GM21360 (cell line): ENCODE measurements around the gene KMT2D.

ENCODE experiments used
- ATAC-seq: cut with Tn5 transposase; IDR thresholded peaks from one replicate; pipeline ENCODE4 v1.9.1; 2021; ENCODE audit warnings: mild to moderate bottlenecking, moderate library complexity; ENCODE audit not compliant: unreplicated experiment

Gene KMT2D

GRCh38 chr12:49055092-49055491, 5.5 kb downstream of the KMT2D start:
- ATAC-seq: no peak

GRCh38 chr12:49054524-49054923, 6.1 kb downstream of the KMT2D start:
- ATAC-seq: no peak

- no peak for ATAC-seq
Observed at GRCh38 chr12:49054096-49054495, 6.5 kb downstream of the KMT2D start.

GRCh38 chr12:49052451-49053208, 8.0 kb downstream of the KMT2D start:
- no peak for ATAC-seq

- ATAC-seq: no peak
Observed at GRCh38 chr12:49051777-49052438, 8.7 kb downstream of the KMT2D start.

- no peak for ATAC-seq
Observed at GRCh38 chr12:49051373-49051764, 9.2 kb downstream of the KMT2D start.

GRCh38 chr12:49050507-49051372, 9.9 kb downstream of the KMT2D start:
- no peak for ATAC-seq

GRCh38 chr12:49049566-49050224, 10.9 kb downstream of the KMT2D start:
- no peak for ATAC-seq

- ATAC-seq: no peak
Observed at GRCh38 chr12:49048953-49049352, 11.6 kb downstream of the KMT2D start.

GRCh38 chr12:49046129-49046895, 14.3 kb downstream of the KMT2D start:
- ATAC-seq: no peak

- ATAC-seq: no peak
Observed at GRCh38 chr12:49044660-49045059, 15.9 kb downstream of the KMT2D start.

GRCh38 chr12:49043856-49044258, 16.7 kb downstream of the KMT2D start:
- no peak for ATAC-seq

- ATAC-seq: no peak
Observed at GRCh38 chr12:49043241-49043640, 17.4 kb downstream of the KMT2D start.

GRCh38 chr12:49041881-49042484, 18.6 kb downstream of the KMT2D start:
- ATAC-seq: no peak

- ATAC-seq: no peak
Observed at GRCh38 chr12:49041036-49041880, 19.3 kb downstream of the KMT2D start.

- ATAC-seq: no peak
Observed at GRCh38 chr12:49040364-49040855, 20.2 kb downstream of the KMT2D start.

- ATAC-seq: no peak
Observed at GRCh38 chr12:49039421-49040363, 20.9 kb downstream of the KMT2D start.
